AG04450 (cell line): ENCODE data around the gene RFC5. TPM values are rescaled to one million over a fixed set of nuclear protein-coding genes. Genes with fewer than 3 reads are reported as not detected.

ENCODE experiments used
- CTCF ChIA-PET: fragments of 300-600, 350-600 bp; formaldehyde crosslinking; extraction: SDS; loops from one replicate; lab custom pipeline; 2022; ENCODE audit warnings: antibody characterized with exemption, inconsistent platforms; lab: Charles Lee
- POLR2A ChIA-PET: fragments of 350-600 bp; formaldehyde crosslinking; extraction: SDS; loops from one replicate; lab custom pipeline; 2021; ENCODE audit warnings: antibody characterized with exemption, inconsistent platforms; lab: Yijun Ruan, JAX
- DNase-seq: peaks from one replicate; pipeline ENCODE4 v3.0.0-alpha.2; 2011; ENCODE audit warnings: low read depth, low spot score
- H3K27ac ChIP-seq: one replicate; pipeline ENCODE4 v1.5.1; 2012; ENCODE audit warnings: low read depth, low read length, control low read depth
- H3K27me3 ChIP-seq: one replicate; pipeline ENCODE4 v1.6.0; 2012; ENCODE audit warnings: low read length; ENCODE audit not compliant: control insufficient read depth, insufficient read depth
- H3K4me3 ChIP-seq: 2 replicates; pipeline ENCODE4 v1.5.1; 2011; ENCODE audit warnings: mild to moderate bottlenecking, low read depth, low read length, control low read depth
- H3K9me3 ChIP-seq: 2 replicates; pipeline ENCODE4 v1.5.1; 2012; ENCODE audit warnings: low read length; ENCODE audit not compliant: control insufficient read depth, insufficient read depth
- CTCF ChIP-seq: IDR thresholded peaks from 2 replicates; pipeline ENCODE4 v1.5.1; 2011; ENCODE audit warnings: low read depth, low read length, control low read depth, inconsistent platforms
- polyA plus RNA-seq: library from polyadenylated mRNA; depleted of rRNA; stranded (reverse); fragments of >200 nt; gene quantifications from 2 replicates; pipeline ENCODE4 v1.2.3, GENCODE V29; 2011

RFC5 gene
- polyA plus RNA-seq, 1 experiment = 10.4 TPM

GRCh38 chr12:118022728-118023109, 6.2 kb downstream of the RFC5 start:
- H3K27ac ChIP-seq = no peak overlapping the region
- no peak for DNase-seq
- POLR2A ChIA-PET = no interaction called here

GRCh38 chr12:118023301-118023860, 6.9 kb downstream of the RFC5 start:
- DNase-seq = no peak
- no peak overlapping the region for H3K4me3 ChIP-seq
- ChIA-PET POLR2A (no interaction called here), CTCF (no interaction called here)
- no peaks in the 10 kb centered on the region for H3K9me3 ChIP-seq
- TF ChIP-seq CTCF = no peak
- H3K27me3 ChIP-seq = no peaks in the 10 kb centered on the region
- no peak overlapping the region for H3K27ac ChIP-seq

More at GRCh38 chr12:118022728-118023109, 6.2 kb downstream of the RFC5 start:
- CTCF ChIA-PET = no interaction called here
- no peaks in the 10 kb centered on the region for H3K27me3 ChIP-seq
- H3K9me3 ChIP-seq = no peaks in the 10 kb centered on the region
- no peak for TF ChIP-seq CTCF
- no peak overlapping the region for H3K4me3 ChIP-seq

- no peak overlapping the region for H3K4me3 ChIP-seq
- TF ChIP-seq CTCF = no peak
- DNase-seq = no peak
- POLR2A ChIA-PET = no interaction called here
- CTCF ChIA-PET = no interaction called here
- no peaks in the 10 kb centered on the region for H3K27me3 ChIP-seq
- no peaks in the 10 kb centered on the region for H3K9me3 ChIP-seq
- H3K27ac ChIP-seq = no peak overlapping the region
Measured at GRCh38 chr12:118025168-118025567, 8.7 kb downstream of the RFC5 start.

GRCh38 chr12:118029166-118029565, 12.7 kb downstream of the RFC5 start:
- CTCF ChIA-PET = interaction anchor here (2.4 kb wide), 1 partner anchor 154 kb away, joined by 8 read pairs; no protein-coding TSS in a partner anchor

More at GRCh38 chr12:118029166-118029565, 12.7 kb downstream of the RFC5 start:
- H3K4me3 ChIP-seq = no peak overlapping the region
- POLR2A ChIA-PET = no interaction called here
- no peak overlapping the region for H3K27ac ChIP-seq
- no peaks in the 10 kb centered on the region for H3K9me3 ChIP-seq
- TF ChIP-seq CTCF = no peak
- no peak for DNase-seq
- no peaks in the 10 kb centered on the region for H3K27me3 ChIP-seq
